Measurements from ENCODE around the gene NLRC5.

NLRC5 gene

GRCh38 chr16:57133031-57133430 lies 143.7 kb downstream of the NLRC5 start:
- no peak for FAIRE-seq
